Measurements from ENCODE around the gene SLC5A11.
A peak's percentile ranks its signal among the peaks of the same experiment; 100 is the strongest.
"Not testable (repeated sequence)": the region's sequence is repeated elsewhere in the genome, so short reads cannot be mapped to it uniquely, and the experiment has no call there.

Gene SLC5A11

GRCh38 chr16:24845726-24846547 is at the start of gene SLC5A11:
TSS of gene SLC5A11 (plus strand) at chr16:24845963. CDS start at chr16:24858644, 12,681 bp downstream.
- DNase-seq: no peak

- no peak for DNase-seq
Measured at GRCh38 chr16:24800586-24800985, 45.2 kb upstream of the SLC5A11 start.

GRCh38 chr16:24801761-24802302 is 43.9 kb upstream of the SLC5A11 start:
- DNase-seq: no peak

- DNase-seq: no peak
Measured at GRCh38 chr16:24805484-24805883, 40.3 kb upstream of the SLC5A11 start.

- DNase-seq: no peak
Measured at GRCh38 chr16:24807301-24807700, 38.5 kb upstream of the SLC5A11 start.

- no peak for DNase-seq
Measured at GRCh38 chr16:24810951-24811843, 34.6 kb upstream of the SLC5A11 start.

GRCh38 chr16:24812813-24813212 is 33.0 kb upstream of the SLC5A11 start:
- not testable (repeated sequence) for DNase-seq

GRCh38 chr16:24815021-24815420 is 30.7 kb upstream of the SLC5A11 start:
- DNase-seq: no peak

- DNase-seq: no peak
Measured at GRCh38 chr16:24816688-24817087, 29.1 kb upstream of the SLC5A11 start.

GRCh38 chr16:24819462-24820040 is 26.2 kb upstream of the SLC5A11 start:
- no peak for DNase-seq

GRCh38 chr16:24820522-24820921 is 25.2 kb upstream of the SLC5A11 start:
- DNase-seq: no peak

- DNase-seq: no peak
Measured at GRCh38 chr16:24821129-24821528, 24.6 kb upstream of the SLC5A11 start.

- DNase-seq: no peak
Measured at GRCh38 chr16:24822542-24822941, 23.2 kb upstream of the SLC5A11 start.

- DNase-seq: no peak
Measured at GRCh38 chr16:24822974-24823373, 22.8 kb upstream of the SLC5A11 start.

GRCh38 chr16:24825696-24826095 is 20.1 kb upstream of the SLC5A11 start:
- DNase-seq: no peak

GRCh38 chr16:24826096-24826690 is 19.6 kb upstream of the SLC5A11 start:
- DNase-seq: no peak

GRCh38 chr16:24826817-24827566 is 18.8 kb upstream of the SLC5A11 start:
- no peak for DNase-seq

- no peak for DNase-seq
Measured at GRCh38 chr16:24829153-24829552, 16.6 kb upstream of the SLC5A11 start.

GRCh38 chr16:24833352-24833751 is 12.4 kb upstream of the SLC5A11 start:
- DNase-seq: no peak

GRCh38 chr16:24834459-24835335 is 11.1 kb upstream of the SLC5A11 start:
- DNase-seq: peak in 1 of 2 experiments; percentile 23

GRCh38 chr16:24836836-24837235 is 8.9 kb upstream of the SLC5A11 start:
- DNase-seq: no peak
